Hypothalamus (tissue), 51 donors: ENCODE measurements around the gene STK32C.
A peak's percentile ranks its signal among the peaks of the same experiment; 100 is the strongest.
"Not testable (repeated sequence)": the region's sequence is repeated elsewhere in the genome, so short reads cannot be mapped to it uniquely, and the experiment has no call there.

ENCODE experiments used
- DNase-seq, 51 donors: peaks; one replicate each; lab custom pipeline; 2025; lab: John Stamatoyannopoulos, UW

STK32C gene

DNA sequence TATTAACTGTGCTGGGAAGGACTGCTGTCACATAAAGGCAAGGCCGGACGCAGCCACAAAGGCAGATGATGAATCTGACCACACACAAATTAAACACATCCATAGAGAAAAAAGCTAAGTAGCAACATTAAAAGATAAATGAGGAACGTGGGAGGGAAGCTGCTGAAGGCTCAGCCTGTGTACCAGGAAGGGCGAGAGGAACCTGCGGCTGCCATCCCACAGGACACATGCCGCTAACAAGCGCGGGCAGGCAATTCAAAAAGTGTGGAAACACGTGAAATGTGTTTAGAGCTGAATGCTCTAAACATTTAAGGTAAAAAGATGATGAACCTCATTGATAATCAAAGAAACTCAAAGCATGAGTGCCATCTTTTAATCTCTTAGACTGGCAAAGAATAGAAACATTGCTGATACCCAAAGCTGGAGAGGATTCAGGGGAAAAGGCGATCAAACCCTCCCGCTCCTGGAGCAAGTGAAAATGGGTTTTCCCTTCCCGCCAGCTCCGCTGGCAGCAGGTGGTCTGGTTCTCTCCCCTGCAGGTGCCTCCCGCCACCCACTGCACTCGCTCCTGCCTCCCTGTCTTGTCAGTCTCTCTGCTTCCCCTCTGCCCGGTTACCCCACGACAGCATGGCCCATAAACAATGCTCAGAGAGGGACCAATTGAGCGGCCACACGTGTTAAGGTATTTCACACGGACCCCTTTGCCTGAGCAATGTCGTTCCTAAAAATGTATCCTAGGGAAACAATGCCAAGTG is 4.2 kb downstream of the STK32C start:
- no peak for DNase-seq

DNA sequence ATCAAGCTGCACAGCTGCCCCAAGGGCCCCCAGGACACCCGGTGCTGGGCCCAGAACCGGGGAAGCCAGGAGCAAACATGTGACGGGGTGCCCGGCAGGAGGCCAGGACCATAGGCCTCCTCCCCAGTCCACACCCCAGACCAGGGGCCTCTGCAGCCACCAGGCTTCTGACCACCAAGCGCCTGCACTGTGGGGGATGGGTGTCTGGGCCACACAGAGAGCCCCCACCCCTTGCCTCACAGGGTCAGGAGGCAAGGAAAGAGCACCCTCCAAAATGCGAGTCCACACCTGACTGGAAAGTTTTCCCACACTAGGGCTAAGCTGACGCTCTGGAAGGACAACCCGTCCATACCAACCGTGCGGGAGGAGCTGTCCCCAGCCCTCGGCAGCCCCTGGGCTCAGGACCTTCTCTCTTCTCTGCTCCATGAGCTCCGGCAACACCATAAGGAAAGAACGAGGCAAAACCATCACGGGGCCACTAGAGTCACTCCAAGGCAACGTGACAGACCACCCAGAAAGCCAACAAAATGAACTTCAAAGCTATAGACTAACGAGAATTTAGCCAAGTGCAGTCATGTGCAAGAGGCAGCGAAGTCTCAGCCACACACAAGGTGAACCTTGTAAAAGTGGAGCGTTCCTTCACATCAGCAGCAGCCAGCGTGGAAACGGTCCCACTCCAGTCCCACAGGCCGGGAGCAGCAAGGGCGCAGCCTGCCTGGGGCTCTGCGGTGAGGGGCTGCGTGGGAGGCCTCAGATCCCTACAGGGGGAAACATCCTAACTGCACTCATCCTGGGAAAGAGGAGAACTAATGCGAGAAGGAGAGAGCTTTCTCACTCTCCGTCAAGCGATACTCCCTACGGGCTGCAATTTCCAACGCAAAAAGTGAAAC is 5.1 kb downstream of the STK32C start:
- no peak for DNase-seq

DNA sequence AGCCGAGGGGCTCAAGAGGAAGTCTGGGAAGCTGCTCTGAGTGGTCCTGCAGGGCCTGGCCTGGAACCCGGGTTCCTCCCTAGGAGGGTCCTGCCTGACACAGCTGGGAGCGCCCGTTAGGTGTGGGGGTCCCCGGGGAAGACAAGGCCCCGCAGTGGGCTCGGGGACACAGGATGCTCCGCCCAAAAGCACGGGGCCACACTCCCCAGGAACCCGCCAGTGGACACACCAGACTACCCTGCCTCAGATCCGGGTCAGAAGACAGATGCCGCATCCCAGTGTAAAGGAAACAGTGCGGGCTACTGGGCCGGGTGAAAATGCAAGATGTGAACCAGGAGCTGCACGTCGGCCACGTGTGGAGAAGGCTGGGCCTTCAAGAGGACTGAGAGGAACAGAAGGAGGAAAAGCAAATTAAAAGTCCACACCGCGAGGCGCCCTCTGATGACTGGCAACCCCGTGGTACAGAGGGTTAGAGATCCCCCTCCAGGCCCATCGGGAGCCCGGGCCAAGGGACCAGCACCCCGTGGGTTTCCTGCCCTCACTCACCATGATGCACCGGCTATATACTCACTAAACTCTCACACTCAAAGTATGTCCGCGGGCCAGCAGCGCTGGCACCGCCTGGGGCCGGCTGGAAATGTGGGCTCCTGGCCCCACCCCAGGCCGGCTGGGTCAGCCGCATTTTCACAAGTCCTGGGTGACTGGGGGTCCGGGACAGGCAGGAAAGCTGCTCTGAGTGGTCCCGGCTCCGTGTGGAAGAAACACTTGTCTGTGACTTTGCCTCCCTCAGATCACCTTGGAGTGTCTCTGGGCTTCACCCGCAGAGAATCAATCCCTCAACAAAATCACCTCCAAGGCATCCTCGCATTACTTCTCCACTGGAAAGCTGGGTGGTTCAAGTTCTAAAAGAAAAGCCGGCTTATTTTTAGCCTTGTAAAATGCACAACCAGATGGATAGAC is 6.1 kb downstream of the STK32C start:
- DNase-seq: no peak

GRCh38 chr10:132300582-132300981 is 7.2 kb downstream of the STK32C start:
- peak in 4 of 51 donors; percentile 9 to 59 (median 42) for DNase-seq

GRCh38 chr10:132299371-132300336 is 8.1 kb downstream of the STK32C start:
- DNase-seq: peak in 1 of 51 donors; percentile 28

GRCh38 chr10:132298038-132298881 is 9.5 kb downstream of the STK32C start:
- DNase-seq: no peak

DNA sequence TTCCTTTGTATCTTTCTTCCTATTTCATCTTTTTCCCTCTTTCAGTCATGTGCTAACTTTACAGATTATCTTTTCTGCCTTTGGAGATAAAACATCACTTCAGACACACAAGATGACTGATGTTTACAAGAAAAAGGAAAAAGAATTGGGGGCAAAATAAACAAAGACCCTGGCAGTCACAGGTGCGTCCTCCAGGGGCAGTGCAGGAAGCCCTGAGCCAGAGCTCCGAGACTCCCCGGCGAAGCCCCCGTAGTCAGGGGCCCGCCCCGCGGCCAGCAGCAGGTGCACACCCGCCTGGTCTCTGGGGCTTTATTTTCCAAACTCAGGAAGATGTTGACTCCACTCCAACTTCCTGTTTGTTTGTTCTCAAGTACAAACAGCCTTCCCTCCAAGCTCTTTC is 10.2 kb downstream of the STK32C start:
- DNase-seq: no peak

- DNase-seq: no peak
Measured at GRCh38 chr10:132296666-132297443, 10.9 kb downstream of the STK32C start.

DNA sequence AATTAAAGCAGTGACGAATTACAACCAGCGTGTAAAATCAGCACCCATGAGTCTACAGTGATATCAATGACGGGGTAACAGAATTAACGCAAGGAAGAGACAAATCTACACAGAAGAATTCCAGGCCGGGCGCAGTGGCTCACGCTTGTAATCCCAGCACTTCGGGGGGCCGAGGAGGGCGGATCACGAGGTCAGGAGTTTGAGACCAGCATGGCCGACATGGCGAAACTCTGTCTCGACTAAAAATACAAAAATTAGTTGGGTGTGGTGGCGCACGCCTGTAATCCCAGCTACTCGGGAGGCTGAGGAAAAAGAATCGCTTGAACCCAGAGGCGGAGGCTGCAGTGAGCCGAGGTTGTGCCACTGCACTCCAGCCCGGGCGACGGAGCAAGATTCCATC is 12.3 kb downstream of the STK32C start:
- DNase-seq: not testable (repeated sequence)

DNA sequence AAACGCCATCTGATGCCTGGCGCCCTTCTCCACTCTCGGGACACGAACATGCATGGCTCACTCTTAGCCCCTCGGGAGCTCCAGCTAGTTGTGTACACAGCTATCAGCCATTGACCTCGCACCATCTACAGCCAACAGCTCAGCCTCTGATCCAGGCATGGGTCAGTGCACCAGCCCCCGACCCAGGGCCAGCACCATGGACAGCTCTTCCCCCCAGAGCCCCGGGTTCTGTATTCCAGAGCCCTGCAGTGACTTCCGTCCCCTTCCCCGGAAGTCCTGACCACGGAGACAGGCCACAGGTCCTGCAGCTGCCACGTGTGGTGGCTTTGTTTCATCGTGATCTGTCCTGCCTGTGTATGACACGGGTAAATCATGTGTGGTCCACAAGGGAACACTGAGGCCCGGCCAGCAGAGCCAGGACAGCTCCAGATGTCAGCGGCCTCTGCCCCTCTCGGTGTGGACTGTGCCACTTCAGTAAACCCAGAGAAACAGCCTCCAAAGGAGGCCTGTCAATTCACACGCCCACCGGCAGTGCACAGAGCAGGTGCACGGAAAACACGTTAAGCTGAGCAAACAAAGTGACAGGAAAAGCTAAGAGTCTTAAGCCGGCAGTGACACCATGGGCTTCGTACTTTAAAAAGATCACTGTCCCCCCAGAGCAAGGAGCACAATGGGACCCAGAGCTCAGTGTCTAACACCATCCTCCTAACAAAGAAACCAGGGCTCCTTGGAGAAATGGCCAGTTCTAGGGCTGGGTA is 13.0 kb downstream of the STK32C start:
- DNase-seq: no peak

- DNase-seq: no peak
Measured at GRCh38 chr10:132293813-132294520, 13.8 kb downstream of the STK32C start.

- DNase-seq: peak in 33 of 51 donors; percentile 22 to 83 (median 60)
Measured at GRCh38 chr10:132293201-132293812, 14.4 kb downstream of the STK32C start.

DNA sequence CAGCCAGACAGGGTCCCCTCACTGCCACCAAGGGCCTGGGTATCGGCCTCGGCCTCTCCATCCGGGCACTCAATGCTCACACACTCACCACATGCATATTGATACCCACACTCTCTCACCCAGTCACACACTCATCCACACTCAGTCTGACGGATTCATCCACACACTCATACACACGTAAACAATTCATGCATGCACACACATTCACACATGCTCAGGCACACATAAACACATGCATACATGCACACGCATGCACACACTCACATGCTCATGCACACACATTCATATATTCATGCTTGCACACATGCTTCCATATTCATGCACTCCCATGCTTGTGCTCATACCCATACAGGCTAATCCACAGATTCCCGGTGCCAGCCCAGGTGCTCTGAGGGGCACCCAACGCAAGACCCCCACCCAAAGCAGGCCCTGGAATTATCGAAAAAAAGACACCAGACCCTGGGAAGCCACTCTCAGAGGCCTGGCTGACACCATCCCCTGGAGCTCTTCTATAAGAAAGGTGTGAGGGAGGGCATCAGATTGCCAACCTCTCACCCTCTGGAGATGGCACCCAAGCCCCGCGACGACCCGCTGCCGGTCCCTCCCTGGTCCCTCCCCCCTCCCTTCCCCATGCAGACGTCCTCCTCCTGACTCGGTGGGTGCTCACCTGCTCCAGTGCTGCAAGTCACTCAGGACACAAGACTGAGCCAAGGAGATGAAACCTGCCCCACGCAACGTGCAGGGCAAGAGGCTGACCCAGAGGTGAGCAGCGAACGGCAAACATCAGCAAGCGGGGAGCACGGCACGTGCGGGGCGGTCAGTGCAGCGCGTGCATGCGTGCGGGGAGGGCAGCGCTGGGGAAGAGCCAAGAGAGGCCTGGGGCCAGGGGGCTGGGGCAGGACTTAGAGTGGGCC is 15.2 kb downstream of the STK32C start:
- no peak for DNase-seq

DNA sequence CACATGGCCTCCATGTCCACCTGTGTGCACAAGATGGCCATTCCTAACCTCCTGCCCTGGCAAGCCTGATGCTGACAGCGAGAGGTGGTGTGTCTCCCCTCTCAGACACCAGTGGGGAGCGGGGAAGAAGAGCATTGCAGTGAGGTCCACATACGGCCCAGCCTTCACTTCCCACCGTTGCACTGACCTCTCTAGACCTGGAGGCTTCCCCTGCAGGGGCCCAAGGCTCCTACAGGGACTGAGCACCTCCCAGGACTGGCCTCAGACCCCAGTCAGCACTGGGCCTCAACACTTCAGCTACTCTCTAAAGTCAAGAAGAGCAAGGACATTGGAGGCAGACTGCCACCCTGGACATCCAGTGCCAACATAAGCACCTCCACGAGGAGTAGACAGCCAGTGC is 15.9 kb downstream of the STK32C start:
- no peak for DNase-seq

GRCh38 chr10:132290631-132291030 is 17.1 kb downstream of the STK32C start:
- no peak for DNase-seq
